Right lung (tissue), 10 donors: ENCODE data around the gene TMC7. TPM values are rescaled to one million over a fixed set of nuclear protein-coding genes. Genes with fewer than 3 reads are reported as not detected.
"Not testable (repeated sequence)": the region's sequence is repeated elsewhere in the genome, so short reads cannot be mapped to it uniquely, and the experiment has no call there.

Source experiments
- DNase-seq, 2 donors: peaks; one replicate each; pipeline ENCODE4 v3.0.0-alpha.2; 2013
- long read RNA-seq, 8 donors: transcript quantifications; one replicate each; lab custom pipeline, GENCODE V29; 2026
- polyA plus RNA-seq, 5 donors: library from polyadenylated mRNA; unstranded; fragments of 120-200 nt; gene quantifications; one replicate each; pipeline versions ENCODE4 v1.2.1 to v1.2.3, GENCODE V29; 2013; ENCODE audit warnings: inconsistent platforms in 1 of 5, low replicate concordance in 1 of 5; ENCODE audit not compliant: insufficient read length in 5 of 5, insufficient read depth in 1 of 5

Gene TMC7
- polyA plus RNA-seq: 1 to 10 TPM; 2.9 to 3.9 (median 3.4) TPM
- long read RNA-seq, donor 1: 0 reads
- long read RNA-seq, donor 2: 0 reads
- long read RNA-seq, donor 3, partial matches to known transcripts: 0 of 1 reads
- long read RNA-seq, donor 3, other reads (novel, unspliced or antisense): 0 of 1 reads
- long read RNA-seq, donor 4, partial matches to known transcripts: 0 of 1 reads
- long read RNA-seq, donor 4, other reads (novel, unspliced or antisense): 0 of 1 reads
- long read RNA-seq, donor 5, partial matches to known transcripts: 0 of 1 reads
- long read RNA-seq, donor 5, other reads (novel, unspliced or antisense): 0 of 1 reads
- long read RNA-seq, donor 6: 0 reads
- long read RNA-seq, donor 7: 0 reads
- long read RNA-seq, donor 8, partial matches to known transcripts: 0 of 1 reads
- long read RNA-seq, donor 8, other reads (novel, unspliced or antisense): 0 of 1 reads

DNA sequence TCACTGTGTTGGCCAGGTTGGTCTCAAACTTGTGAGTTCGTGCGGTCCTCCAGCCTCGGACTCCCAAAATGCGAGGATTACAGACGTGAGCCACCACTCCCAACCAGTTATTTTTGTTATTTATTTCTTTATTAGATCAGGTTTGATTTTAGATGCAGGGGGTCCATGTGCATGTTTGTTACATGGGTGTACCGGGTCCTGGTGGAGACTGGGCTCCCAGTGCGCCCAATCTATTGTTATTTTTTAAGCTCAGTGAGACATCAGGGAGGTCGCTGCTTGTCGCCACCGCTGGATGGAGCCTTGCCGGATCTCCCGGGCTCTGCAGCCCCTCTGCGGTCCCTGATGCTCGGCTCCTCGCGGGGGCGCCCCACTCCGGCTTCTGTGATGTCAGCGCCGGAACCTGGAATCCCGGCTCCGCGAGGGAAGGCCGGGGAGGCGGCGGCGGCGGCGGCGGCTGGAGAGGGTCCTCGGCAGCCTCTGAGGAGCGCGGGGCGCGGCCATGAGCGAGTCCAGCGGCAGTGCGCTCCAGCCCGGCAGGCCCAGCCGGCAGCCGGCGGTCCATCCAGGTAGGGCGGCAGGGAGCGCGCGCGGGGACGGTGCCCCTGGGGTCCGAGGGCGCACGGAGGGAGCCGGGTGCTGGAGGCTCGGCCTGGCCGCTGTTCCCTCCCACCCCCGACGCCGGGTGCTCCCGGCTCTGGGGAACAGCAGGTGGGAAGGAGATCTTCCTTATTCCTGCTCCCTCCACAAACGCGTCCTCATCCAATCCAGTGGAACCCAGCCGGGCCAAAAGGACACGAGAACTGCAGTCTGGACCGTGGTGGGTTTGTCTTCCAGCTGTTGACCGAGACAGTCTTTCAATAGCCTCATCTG, at the start of gene TMC7:
Gene TMC7, plus strand, starts transcription at position 370 of the 870 bp plus-strand sequence. Its CDS starts 130 bp downstream, at position 500.
- peak; percentile 74 to 76 for DNase-seq

DNA sequence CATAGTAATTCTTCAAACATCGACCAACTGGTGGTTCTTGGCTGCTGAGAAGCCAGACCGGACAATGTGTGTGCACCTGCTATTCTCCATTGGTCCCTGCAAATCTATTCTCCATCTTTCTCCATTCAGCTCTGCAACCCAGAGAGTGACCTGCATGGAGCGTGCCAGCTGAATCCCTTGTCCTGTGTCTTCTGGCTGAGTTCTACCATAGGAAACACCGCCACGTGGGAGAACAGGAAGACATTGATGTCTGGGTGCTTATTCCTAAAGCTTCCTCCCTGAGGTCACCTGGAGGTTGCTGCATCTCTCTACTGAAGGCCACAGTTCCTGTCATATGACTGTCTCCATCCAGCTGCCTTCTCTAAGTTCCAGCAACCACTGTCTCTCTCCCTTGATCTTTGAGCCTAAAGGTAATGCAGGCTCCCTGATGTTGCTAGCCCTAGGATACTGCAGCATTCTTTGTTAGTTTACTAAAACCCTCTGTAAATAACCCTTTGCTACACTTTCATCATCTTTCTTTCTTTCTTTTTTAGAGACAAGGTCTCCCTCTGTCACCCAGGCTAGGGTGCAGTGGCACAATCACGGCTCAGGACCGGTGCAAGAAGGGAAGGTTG, 46.9 kb upstream of the TMC7 start:
- DNase-seq: no peak

DNA sequence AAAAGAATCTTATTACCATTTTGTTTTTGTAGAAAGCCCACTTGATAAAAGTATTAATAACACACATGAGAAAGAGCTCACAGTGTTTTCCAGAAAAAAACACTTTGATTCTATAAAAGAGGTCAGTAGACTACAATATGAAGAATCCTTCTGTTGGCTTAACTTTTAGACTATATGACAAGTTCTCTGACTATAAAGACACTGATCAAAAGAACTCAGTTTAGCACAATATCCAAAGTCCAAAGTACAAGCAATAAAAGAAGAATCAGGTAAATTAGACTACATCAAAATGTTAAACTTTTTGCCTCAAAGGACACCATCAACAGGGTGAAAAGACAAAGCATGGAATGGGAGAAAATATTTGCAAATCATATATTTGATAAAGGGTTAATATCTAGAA, 46.3 kb upstream of the TMC7 start:
- no peak for DNase-seq

DNA sequence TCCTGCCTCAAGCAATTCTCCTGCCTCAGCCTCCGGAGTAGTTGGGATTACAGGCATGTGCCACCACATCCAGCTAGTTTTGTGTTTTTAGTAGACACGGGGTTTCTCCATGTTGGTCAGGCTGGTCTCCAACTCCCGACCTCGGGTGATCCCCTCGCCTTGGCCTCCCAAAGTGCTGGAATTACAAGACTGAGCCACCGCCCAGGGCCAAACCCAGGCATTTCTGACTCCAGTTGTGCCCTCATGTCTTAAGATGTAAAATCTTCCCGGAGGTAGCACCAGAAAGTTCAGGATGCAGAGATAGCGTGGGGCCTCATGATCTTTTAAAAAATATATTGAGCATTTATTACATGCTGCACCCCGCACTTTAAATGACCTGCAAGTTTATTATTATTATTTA, 44.7 kb upstream of the TMC7 start:
- DNase-seq: no peak

DNA sequence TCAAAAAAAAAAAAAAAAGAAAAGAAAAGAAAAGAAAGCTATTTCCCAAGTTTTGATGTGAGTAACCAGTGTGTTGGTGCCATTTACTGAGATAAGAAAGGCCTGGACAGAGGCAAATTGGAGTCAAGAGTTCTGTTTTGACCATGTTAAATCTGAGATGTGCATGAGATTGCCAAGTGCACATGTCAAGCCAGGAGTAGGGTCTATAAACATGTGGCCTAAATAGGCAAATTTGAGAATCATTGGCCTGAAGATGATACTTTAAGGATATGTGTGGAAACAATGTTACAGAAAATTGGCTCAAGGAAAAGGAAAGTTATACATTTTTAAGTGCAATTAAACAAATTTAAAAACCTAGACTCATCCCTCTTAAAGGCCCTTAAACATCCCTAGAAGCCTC, 42.3 kb upstream of the TMC7 start:
- DNase-seq: no peak

DNA sequence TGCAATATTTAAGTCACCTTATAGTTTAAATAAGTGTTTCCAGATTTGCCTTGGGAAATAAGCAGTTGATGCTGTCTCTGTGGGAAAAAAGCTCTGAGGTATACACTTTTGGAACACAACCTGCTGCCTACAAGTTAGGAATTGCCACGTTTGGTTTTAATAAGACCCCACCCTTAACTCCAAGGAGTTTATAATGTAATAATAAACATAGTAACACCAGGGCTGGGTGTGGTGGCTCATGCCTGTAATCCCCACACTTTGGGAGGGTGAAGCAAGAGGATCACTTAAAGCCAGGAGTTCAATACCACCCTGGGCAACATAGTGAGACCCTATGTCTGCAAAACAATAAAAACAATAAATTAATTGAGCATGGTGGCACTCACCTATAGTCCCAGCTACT, 41.7 kb upstream of the TMC7 start:
- no peak for DNase-seq

DNA sequence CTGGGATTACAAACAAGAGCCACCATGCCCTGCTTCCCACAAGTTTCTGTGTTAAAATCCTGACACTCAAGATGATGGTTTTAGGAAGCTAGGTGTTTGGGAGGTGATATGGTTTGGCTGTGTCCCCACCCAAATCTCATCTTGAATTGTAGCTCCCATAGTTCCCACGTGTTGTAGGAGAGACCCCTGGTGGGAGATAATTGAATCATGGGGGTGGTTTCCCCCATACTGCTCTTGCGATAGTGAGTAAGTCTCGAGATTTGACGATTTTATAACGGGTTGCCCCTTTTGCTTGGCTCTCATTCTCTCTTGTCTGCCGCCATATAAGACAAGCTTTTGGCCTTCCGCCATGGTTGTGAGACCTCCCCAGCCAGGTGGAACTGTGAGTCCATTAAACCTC, 40.3 kb upstream of the TMC7 start:
- no peak for DNase-seq

DNA sequence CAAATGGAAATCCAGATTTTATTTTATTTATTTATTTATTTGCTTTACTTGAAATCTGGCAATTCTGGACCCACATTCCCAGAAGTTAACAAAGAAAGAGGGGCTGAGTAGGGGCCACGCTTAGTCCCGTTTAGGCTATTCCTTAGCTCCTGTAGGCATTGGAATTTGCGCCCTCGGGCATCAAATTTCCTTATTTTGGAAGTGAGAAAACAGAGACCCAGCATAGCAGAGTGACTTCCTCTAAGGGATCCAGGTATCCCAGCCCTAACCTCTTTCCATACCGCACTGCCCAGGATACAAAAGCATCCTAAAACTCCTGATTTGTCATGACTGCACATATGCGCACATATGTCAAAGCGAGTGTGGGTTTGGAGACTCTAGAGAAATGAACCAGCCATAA, 38.5 kb upstream of the TMC7 start:
- DNase-seq: no peak

DNA sequence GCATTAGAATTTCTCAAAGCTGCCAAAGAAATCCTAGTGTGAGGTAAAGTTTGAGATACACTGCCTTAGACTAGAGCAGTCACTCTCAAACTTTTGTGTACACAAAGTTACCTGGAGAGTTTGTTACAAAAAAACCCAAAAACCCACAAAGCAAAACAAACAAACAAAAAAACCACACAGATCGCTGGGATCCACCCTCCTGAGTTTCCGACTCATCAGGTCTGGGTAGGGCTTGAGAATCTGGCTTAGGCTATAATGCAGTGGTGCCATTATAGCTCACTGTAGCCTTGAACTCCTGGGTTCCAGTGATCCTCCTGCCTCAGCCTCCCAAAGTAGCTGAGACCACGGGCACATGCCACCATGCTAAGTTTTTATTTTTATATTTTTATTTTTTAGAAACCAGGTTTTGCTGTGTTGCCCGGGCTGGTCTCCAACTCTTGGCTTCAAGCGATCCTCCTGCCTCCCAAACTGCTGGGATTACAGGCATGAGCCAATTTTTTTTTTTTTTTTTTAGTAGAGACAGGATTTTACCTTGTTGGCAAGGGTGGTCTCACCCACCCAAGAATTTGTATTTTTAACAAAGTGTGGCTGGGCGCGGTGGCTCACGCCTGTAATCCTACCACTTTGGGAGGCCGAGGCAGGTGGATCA, 35.2 kb upstream of the TMC7 start:
- no peak for DNase-seq

DNA sequence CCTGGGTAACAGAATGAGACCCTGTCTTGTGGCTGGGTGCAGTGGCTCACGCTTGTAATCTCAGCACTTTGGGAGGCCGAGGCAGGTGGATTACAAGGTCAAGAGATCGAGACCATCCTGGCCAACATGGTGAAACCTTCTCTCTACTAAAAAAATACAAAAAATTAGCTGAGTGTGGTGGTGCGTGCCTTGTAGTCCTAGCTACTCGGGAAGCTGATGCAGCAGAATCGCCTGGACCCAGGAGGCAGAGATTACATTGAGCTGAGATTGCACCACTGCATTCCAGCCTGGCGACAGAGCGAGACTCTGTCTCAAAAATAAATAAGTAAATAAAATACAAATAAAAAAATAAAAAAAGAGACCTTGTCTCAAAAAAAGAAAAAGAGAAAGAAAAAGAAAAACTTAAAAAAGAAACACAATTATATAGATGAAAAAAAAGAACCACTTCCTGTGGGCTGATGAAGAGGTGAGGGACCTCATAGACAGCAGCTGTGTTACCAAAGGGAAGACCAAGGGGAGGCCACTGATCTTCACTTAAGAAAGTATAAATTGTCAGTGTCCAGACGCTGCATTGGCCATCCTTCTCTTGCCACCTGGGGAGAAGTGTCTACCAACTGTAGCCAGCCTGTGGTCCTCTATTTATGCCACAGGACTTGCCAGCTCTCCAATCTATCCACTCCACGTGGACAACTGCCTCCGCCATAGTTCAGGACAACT, 33.1 kb upstream of the TMC7 start:
- no peak for DNase-seq

DNA sequence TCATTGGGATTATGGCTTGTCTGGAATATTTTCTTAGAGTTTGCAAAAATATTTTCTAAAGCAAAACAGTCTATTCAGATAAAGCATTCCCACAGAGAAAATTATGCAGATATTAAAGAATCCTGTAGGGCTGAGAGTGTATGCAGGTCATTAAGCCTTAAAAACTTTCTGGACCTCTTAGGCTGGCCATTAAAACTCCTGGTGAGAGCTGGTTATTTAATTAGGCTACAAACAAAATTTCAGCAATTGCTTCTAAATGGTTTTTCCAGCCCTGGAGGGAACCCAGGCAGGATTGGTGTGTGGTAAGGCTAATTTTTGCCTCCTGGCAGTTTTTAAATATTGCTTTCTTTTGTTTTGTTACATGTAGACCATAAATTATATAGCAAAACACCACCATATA, 30.2 kb upstream of the TMC7 start:
- DNase-seq: no peak

DNA sequence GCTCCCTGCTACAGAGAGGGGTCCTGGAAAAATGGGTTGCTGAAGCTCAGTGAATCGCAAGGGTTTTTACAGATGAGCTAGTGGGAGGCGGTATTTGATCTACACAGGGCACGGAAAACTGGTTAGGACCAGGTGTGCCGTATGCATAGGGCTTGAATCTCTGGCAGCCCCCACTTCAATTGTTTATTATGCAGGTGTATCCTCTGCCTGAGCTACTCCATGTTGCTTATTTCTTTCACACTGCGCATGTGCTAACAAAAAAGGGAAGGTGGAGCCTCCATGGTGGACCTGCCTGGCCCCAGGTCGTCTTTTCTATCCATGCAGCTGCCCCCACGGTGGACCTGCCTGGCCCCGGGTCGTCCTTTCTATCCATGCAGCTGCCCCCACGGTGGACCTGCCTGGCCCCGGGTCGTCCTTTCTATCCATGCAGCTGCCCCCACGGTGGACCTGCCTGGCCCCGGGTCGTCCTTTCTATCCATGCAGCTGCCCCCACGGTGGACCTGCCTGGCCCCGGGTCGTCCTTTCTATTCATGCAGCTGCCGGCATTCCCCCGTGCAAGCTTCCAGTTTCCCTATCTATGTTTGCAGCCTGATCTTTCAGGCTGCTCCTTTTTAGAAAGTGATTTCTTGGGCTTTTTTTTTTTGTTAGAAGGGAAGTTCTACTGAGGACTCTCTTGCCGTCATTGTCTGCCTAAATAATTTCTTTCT, 27.7 kb upstream of the TMC7 start:
- not testable (repeated sequence) for DNase-seq

DNA sequence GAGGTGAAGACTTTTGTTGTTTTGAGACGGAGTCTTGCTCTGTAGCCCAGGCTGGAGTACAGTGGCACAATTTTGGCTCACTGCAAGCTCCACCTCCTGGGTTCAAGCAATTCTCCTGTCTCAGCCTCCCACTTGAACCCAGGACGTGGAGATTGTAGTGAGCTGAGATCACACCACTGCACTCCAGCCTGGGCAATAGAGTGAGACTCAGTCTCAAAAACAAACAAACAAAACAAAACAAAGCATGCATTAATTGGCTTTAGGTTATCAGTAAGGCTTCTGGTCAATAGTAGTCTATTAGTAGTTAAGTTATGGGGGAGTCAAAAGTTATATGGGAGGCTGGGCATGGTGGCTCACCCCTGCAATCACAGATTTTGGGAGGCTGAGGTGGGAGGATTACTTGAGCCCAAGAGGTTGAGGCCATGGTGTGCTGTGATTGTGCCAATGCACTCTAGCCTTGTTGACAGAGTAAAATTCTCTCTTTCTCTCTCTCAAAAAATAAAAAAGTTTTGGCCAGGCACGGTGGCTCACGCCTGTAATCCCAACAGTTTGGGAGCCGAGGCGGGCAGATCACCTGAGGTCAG, 27.0 kb upstream of the TMC7 start:
- not testable (repeated sequence) for DNase-seq

DNA sequence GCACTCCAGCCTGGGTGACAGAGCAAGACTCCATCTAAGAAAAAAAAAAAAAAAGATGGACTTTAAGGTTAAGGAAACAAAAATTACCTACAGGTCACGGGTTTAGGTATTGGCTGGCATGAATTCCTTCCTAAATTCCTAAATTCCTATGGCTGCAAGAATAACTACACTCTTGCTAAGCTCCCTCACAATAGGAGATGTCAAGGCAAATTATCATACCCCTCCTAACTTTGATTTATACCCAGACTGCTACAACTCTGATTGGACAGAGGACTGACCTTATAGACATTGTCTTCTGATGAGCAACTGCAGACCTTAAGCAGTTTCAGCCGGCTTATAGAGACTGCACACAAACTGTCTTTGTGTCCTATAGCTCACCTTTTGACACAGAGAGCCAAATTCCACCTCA, 25.1 kb upstream of the TMC7 start:
- DNase-seq: no peak

DNA sequence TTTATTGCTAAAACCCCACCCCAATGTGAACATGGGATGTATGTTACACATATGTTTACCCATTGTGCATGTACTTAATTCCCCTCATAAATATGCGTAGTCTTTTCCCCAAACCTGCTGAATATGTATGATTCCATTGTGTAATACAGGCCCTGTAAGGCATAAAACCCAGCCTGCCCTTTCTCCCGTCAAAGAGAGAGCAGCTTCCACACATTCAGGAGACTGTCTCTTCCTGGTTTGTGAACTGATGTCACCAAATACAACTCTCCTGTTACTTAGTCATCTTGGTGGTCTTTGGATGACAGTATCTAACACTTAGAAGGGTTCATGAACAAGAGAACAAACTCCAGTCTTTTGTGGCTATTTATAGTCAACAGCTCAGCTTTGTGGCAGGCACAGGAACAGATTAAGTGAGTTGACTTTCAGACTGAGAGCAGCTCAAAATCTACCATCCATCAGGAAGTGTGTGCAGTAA, 24.7 kb upstream of the TMC7 start:
- no peak for DNase-seq

DNA sequence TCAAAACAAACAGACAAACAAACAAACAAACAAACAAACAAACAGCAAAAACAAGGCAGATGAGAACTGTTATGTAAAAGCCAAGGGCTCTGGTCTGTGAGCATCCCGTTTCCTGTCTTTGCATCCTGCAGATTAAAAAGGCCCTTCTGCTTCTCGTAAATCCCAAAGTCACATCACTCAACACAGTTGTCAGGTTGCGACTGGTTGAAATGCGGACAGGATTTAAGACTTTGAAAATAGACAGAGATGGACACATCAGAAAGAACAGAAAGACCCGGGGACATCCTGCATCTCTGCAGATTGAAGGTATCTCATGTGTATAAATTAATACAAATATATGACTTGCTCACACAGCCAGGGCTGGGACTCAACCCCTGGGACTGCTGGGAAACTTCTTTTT, 18.2 kb upstream of the TMC7 start:
- no peak for DNase-seq

DNA sequence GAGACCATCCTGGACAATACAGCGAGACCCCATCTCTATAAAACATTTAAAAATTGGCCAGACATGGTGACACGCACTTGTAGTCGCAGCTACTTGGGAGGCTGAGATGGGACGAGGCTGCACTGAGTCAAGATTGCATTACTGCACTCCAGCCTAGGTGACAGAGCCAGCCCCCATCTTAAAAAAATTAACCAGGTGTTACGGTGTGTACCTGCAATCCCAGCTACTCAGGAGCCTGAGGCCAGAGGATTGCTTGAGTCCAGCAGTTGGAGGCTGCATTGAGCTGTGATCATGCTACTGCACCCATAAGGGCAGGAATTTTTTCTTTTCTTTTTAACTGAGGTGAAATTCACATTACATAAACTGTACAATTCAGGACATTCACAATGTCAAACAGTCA, 16.9 kb upstream of the TMC7 start:
- no peak for DNase-seq

DNA sequence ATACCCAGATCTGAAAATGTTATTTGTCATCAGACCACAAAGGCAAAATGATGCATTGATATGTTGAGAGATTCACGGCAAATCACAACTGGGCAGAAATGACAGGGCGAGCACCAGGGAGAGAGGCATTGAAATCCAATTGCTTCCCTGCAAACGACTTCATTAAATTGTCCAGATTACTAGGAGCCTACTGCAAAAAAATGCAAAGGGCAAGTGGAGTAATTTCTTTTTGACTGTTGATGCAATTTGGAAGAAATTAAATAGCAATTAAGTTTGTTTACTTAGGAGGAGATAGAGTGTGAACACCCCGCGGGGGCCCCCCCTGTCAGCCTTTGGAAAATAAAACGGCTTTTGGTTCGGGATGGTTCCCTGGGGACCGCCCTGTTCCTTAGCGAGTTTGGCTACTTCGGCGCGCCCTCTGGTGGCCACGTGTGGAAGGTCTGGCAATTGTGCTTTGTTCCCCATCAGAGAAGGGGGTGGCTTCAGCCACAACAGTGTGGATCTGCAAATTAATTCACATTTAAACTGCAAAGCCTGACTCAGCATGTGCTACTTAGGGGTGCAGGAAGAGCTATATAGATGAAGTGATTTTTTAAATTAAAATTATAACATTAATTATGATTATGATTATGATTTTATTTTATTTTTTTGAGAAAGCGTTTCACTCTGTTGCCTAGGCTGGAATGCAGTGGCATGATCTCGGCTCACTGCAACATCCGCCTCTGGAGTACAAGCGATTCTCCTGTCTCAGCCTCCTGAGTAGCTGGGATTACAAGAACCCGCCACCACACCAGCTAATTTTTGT, 14.5 kb upstream of the TMC7 start:
- peak; percentile 62 to 70 for DNase-seq

DNA sequence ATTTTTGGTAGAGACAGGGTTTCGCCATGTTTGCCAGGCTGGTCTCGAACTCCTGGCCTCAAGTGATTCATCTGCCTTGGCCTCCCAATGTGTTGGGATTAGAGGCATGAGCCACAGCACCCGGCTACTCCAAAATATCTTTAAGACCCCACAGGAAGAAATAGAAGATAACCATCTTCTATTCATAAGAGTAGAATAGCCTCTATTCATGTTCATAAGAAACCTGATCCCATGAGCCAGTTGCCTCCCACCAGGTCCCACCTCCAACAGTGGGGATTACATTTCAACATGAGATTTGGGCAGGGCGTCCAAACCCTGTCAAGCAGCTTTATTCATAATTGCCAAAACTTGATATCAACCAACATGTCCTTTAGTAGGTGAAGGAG, 13.9 kb upstream of the TMC7 start:
- DNase-seq: no peak
